ENCODE data around the gene ERCC1.

DNA sequence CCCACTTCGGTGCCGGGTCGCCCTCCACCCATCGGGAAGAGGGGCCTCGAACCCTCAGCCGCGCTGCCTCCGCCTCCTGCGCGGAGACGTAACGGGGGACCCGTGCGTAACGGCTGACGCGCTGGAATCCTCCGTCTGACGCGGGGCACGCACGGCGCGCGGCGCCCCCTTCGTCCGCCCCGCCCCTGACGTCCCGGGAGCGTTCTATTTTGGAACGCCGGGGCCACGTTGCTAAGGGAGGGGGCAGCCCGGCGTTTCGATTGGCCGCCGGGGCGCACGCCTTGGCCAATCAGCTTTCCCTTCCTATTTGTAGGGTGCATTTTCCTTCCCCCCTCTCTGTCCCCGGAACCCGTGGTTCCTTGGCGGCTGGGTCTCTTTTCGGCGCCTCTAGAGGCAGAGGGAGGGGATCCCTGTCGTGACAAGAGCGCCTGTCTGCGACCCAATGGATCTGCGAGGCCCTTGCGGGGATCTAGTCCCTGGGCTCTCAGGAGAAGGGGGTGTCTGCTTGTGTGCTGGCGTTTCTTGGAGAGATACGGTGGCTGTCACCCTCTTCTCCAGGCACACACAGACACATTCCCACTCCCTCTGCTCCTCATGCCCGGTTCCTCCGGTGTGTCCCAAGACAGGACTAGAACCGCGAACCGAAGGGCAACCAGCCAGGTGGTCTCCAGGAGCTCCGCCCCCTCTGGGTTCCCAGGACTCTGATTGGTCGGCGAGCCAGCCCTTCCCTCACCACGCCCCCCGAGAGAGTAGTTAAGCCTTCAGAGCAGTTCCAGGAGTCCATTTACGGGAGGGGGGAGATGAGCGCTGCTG, 45.6 kb upstream of the ERCC1 start:
- TF ChIP-seq, protein P1, sequence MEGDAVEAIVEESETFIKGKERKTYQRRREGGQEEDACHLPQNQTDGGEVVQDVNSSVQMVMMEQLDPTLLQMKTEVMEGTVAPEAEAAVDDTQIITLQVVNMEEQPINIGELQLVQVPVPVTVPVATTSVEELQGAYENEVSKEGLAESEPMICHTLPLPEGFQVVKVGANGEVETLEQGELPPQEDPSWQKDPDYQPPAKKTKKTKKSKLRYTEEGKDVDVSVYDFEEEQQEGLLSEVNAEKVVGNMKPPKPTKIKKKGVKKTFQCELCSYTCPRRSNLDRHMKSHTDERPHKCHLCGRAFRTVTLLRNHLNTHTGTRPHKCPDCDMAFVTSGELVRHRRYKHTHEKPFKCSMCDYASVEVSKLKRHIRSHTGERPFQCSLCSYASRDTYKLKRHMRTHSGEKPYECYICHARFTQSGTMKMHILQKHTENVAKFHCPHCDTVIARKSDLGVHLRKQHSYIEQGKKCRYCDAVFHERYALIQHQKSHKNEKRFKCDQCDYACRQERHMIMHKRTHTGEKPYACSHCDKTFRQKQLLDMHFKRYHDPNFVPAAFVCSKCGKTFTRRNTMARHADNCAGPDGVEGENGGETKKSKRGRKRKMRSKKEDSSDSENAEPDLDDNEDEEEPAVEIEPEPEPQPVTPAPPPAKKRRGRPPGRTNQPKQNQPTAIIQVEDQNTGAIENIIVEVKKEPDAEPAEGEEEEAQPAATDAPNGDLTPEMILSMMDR (IDR thresholded peaks at IDR 0.05; ENCODE audit: low read depth, low read length) = no peak
- no peak for TF ChIP-seq EZH2phosphoT487 (IDR thresholded peaks at IDR 0.05; ENCODE audit: low read depth)
